Measurements from ENCODE around the gene OXCT2.

OXCT2 gene

DNA sequence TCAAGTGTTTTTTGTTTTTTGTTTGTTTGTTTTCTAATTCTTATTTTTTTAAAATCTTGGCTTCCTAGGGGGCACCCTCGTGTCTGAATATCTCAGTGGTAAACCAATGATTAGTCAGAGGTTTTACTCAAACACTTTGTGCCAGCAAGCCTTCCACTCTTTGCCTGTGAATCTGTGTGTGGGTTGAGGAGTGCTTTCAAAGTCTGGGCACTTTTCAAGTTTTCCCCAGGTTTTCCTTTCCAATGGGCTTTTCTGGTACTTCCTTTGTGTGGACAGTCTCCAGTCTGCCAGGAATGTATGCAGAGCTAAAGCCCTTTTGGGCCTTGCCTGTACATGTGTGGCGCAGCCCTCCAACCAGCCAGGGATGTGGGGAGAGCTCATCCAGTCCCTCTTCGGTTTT lies 42.1 kb downstream of the OXCT2 start:
- DNase-seq: no peak

DNA sequence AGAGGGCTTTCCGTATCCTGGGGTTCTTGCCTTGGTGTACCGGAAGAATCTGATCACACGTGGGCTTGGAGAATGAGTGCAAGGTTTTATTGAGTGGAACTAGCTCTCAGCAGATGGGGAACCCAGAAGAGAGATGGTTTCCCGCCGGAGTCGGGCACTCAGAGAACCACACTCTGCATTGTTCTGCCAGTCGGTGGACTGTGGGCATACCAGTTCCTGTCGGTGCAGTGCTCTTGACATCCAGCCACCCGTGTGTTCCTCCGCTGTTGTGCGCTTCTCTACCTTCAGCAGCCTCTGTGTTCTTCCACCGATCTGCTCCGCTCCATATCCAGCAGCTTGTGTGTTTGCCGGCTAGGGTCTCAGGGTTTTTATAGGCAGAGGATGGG lies 43.2 kb downstream of the OXCT2 start:
- DNase-seq: no peak

DNA sequence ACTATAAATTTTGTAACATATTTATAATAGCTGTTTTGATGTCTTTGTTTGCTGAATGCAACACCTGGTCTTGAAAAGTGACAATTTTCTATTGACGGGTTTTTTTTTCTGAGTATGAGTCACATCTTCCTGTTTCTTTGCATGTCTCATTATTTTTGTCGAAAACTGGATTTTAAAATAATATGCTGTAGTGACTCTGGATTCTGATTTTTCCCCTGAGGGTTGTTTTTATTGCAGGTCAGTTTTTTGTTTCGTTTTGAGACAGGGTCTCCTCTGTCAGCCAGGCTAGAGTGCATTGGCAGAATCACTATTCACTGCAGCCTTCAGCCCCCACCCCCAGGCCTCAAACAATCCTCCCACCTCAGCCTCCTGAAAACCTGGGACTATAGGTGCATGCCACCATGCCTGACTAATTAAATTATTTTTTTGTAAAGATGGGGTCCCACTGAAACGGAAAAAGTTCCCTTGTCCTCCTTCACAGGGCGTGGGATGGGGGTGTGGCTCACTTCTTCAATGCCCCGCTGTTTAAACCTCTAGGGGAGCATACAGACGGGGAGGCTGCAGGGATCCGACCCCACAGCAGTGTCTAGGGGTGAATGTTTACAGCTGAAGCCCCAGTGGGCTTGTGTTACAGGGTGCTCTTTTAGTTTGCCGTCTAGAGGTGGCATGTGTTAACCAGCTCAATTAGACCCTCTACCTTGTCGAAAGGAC lies 43.8 kb downstream of the OXCT2 start:
- DNase-seq: no peak

DNA sequence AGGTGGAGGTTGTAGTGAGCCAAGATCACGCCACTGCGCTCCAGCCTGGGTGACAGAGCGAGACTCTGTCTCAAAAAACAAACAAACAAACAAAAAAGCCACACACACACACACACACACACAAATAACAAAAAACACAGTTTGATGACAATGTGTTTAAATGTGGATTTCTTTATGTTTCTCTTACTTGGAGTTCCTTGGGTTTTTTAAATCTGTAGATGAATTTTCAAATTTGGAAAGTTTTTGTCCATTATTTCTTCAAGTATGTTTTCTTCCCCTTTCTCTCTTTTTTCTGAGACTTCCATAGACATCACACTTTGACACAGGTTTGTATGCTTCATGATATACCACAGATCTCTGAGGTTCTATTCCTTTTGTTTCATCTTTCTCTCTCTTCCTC lies 44.5 kb downstream of the OXCT2 start:
- no peak for DNase-seq

DNA sequence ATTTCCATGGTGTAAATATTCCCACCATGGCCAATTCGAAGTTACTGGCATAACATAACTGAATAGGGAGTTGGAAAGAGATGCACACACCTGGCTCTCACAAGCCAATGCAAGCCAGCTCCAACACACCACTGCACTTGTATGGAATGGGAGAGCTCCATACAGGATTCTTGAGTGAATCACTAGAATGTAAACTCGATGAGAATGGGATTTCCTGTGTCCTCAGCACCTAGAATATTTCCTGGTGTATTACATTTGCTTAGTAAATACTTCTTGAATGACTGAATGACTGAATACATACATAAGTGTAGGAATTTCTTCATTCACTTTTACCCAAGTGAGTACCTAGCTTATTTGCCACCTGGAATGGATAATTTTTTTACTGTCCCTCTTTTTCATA lies 48.7 kb downstream of the OXCT2 start:
- no peak for DNase-seq

DNA sequence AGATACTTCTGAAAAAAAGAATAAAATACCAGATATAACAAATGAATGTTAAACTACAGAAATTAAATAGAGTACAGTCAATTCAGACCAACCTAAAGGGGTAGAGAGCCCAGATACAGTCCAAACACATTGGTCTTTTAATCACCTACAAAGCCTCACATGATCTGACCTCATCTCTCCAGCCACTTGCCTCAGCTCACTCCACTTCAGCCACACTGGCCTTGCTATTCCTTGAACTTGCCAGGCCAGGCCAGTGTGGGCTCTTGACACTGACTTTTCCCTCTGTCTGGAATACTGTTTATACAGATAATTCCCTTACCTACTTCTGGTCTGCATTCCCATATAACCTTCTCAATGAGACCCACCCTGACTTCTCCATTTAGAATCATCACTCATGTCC lies 49.5 kb downstream of the OXCT2 start:
- no peak for DNase-seq

DNA sequence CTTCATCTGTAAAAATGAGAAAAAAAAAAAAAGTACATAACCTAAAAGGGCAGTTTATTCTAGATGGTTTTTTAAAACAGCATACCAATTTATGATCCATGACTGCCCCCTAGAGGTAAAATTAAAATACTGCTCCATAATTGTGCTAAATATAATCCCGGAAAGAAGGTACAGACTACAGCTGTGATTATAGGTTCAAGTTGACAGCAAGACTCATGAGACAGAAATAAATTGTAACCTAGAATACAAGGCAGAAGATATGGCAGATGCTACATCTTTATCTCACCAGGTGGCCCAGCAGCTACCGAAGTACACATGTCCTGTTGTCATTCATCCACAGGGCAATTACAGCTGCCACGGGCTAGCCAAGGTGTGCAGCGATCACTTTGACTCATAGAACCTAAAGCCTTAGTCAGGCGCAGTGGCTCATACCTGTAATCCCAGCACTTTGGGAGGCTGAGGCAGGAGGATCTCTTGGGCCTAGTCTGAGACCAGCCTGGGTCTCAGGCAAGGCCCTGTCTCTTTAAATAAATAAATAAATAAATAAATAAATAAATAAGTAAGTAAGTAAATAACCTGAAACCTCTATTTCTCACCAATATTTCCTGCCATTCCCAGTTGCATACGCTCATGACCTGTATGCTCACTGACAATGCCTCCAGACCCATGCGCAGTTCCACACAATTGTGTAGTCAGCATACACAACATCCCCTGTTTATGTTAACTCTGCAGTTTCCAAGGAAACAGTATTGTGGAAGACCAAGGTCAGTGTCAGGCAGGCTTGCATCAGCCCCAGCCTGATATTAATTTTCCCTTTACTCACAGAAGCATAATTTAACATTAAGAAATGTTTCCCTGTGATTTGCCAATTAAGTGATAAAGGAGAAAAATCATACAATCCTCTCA lies 50.8 kb downstream of the OXCT2 start:
- peak; percentile 56 for DNase-seq

Measured in NCI-H2081 treated with DMSO at 0.1 percent for 48 hours (cell line).